ENCODE results near the gene RNASE7.

RNASE7 gene

DNA sequence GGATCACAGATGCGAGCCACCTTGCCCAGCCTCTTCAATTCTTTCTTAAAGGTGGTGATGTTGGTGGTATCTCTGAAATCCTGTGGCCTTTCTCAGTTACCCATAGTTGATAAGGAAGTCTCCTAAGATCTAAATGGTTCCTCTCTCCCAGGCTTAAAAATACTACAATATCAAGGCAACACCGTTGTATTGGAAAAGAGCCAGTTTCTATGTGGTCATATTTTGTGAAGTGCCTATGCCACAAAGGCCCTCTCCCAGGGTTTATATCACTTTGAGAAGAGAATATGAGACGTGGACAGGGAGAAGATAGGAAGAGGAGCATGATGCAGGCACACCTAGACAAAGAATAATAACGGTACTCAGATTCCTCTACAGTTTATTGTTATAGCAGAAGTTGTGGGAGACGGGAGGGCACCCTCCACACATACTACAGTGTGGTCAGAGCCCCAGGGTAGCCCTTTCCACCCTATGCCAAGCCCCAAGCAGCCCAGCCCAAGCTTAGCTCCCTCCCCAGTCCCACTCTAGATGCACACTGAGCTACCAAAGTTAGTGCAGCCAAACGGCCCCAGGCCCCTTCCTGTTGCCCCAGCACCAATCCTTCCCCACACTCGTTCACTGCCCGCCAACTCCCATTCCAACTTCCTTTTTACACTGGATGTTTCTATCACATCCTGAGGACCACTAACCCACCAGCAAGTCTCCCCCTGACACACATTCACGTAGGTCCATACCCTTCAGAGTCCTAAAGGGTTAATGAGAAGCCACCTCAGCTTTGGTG lies 25.6 kb upstream of the RNASE7 start:
- no peak for DNase-seq (ENCODE audit: low read depth)
- TF ChIP-seq, protein P1, sequence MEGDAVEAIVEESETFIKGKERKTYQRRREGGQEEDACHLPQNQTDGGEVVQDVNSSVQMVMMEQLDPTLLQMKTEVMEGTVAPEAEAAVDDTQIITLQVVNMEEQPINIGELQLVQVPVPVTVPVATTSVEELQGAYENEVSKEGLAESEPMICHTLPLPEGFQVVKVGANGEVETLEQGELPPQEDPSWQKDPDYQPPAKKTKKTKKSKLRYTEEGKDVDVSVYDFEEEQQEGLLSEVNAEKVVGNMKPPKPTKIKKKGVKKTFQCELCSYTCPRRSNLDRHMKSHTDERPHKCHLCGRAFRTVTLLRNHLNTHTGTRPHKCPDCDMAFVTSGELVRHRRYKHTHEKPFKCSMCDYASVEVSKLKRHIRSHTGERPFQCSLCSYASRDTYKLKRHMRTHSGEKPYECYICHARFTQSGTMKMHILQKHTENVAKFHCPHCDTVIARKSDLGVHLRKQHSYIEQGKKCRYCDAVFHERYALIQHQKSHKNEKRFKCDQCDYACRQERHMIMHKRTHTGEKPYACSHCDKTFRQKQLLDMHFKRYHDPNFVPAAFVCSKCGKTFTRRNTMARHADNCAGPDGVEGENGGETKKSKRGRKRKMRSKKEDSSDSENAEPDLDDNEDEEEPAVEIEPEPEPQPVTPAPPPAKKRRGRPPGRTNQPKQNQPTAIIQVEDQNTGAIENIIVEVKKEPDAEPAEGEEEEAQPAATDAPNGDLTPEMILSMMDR (IDR thresholded peaks at IDR 0.05; ENCODE audit: control insufficient read depth, extremely low read depth, insufficient read depth): no peak
- H3K4me3 ChIP-seq (ENCODE audit: low read depth, low read length): no peak overlapping the region

DNA sequence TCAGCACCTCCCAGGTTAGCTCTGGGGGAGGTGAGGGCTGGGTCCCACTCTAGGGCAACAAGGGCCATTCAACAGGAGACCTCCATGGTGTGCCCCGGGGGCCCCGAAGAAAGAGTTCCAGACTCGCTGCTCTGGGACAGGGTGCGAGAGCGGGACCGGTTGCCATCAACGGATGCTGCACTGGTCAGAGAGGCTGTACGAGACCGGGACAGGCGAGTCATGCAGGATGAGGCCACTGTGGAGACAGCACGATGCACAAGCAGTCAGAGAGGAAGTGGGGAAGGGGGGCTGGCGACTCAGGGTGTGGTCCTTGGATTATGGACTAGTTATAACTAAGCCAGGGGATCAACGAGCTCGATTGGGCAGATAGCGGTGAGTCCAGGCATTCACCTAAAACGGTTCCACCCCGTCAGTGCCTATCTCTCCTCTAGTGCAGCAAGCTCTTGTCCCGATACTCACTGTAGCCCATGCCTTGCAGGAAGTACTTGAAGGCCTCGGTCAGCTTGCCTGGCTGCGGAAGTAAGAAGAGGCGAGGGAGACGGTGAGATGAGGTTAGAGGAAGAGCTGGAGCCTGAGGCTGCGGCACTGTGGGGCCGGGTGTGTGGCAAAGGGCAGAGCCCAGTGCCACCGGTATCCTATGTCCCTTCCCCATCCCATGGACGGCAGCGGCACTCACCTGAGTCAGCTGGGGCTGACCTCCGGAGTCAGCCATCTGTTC lies 24.5 kb upstream of the RNASE7 start:
- no peak for DNase-seq (ENCODE audit: low read depth)
- H3K4me3 ChIP-seq (ENCODE audit: low read depth, low read length): no peak overlapping the region
- TF ChIP-seq, protein P1 (IDR thresholded peaks at IDR 0.05; ENCODE audit: control insufficient read depth, extremely low read depth, insufficient read depth): no peak

DNA sequence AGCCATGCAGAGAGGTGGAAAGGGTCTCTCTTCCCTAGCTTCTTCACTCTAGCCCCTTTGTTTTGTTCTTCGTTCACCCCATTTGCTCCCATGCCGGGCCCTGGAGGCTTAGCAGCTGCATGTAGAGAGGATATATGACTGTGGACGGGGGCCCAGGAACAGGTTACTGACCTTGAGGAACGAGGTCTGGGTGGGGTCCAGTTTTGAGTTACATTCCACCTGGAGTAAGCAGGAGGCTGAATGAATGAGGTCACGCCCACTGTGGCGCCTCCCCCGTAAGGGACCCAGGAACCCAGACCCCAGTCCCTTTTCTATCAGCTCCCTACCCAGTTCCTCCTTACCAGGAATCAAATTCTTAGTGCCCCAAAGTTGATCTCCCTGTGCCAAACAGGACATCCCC lies 23.9 kb upstream of the RNASE7 start:
- TF ChIP-seq, protein P1 (IDR thresholded peaks at IDR 0.05; ENCODE audit: control insufficient read depth, extremely low read depth, insufficient read depth): no peak
- DNase-seq (ENCODE audit: low read depth): no peak
- H3K4me3 ChIP-seq (ENCODE audit: low read depth, low read length): no peak overlapping the region

DNA sequence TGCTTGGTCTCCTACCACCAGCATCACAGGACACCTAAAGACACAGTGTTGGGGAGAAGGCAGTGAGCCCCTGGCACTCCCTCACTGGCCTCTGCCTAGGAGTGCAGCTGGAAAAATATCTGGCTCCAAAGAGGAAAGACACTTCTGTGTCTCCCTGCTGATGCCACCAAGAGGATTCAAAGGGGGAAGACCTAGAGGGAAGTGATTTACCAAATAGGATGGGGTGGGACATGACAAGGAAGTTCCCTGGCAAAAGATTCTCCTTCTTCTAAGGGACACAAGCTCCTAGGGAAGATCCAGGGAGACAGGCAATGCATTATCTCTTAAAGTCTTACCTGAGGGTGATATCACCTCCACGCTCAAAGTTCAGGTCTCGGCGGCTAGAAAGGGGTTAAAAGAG lies 23.4 kb upstream of the RNASE7 start:
- no peak overlapping the region for H3K4me3 ChIP-seq (ENCODE audit: low read depth, low read length)
- TF ChIP-seq, protein P1 (IDR thresholded peaks at IDR 0.05; ENCODE audit: control insufficient read depth, extremely low read depth, insufficient read depth): no peak
- no peak for DNase-seq (ENCODE audit: low read depth)

DNA sequence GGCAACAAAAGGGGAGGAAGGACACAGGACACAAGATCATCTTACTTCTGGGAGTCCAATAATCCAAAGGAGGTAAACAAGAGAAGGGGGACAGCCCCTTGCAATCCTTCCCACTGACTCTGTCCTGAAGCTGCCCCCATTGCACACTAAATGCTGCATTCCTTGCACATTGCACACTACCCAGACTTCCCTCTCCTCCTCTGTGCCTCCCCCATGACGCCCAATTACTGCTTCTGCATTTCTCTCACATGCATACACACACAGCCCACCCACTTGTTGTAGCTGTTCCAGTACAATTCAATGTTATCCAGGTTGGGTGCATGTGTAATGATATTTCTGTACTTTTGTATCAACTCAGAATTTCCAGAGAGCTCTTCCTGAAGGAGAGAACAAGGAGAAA lies 22.8 kb upstream of the RNASE7 start:
- H3K4me3 ChIP-seq (ENCODE audit: low read depth, low read length): no peak overlapping the region
- DNase-seq (ENCODE audit: low read depth): no peak
- TF ChIP-seq, protein P1 (IDR thresholded peaks at IDR 0.05; ENCODE audit: control insufficient read depth, extremely low read depth, insufficient read depth): no peak

DNA sequence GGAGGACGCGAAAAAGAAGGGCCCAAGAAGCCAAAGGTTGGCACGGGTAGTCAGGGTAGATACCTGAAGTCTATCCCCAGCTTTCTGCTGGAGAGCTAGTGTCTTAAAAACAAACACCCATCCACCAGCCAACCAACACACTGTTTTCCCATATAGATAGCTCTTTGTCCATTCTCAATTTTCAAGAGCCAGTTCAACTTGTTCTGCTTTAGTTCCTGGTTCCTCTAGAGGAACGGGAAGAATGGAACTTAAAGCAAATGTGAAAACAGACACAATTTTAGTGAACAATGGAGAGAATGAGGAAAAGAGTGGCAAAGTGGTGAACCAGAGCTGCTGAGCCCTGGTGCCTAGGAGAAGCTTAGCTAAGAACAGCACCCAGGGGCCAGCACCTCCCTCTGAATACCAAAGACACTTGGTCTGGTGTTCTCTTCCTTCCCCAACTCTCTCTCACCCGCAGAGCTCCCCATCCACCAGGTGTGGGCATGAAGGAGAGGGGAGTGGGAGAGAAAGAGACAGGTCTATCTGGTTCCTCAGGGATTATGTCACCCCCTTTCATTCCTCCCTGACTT lies 21.1 kb upstream of the RNASE7 start:
- TF ChIP-seq, protein P1 (IDR thresholded peaks at IDR 0.05; ENCODE audit: control insufficient read depth, extremely low read depth, insufficient read depth): no peak

More for the DNA sequence above, 21.1 kb upstream of the RNASE7 start:
- DNase-seq (ENCODE audit: low read depth): no peak
- H3K4me3 ChIP-seq (ENCODE audit: low read depth, low read length): no peak overlapping the region

All from LNCaP clone FGC (cell line).